Daoy (cell line): ENCODE data around the gene RPS6KB2. TPM values are rescaled to one million over a fixed set of nuclear protein-coding genes. Genes with fewer than 3 reads are reported as not detected.

Experiments
- DNase-seq: peaks from one replicate; pipeline ENCODE4 v3.0.0-alpha.2; 2015; ENCODE audit warnings: low read depth
- total RNA-seq: library from RNA; depleted of rRNA; stranded (reverse); fragments of >200 nt; shearing (Covaris generic); gene quantifications from 2 replicates; pipeline ENCODE4 v1.2.3, GENCODE V29; 2014; rRNA removed

RPS6KB2 gene
- 36.6 and 42.5 TPM in 2 replicates for total RNA-seq

GRCh38 chr11:67428052-67429001 is at the start of gene RPS6KB2:
TSS of gene RPS6KB2 (plus strand) at chr11:67428494. CDS start at chr11:67428546, 52 bp downstream.
- peak; percentile 97 for DNase-seq

DNA sequence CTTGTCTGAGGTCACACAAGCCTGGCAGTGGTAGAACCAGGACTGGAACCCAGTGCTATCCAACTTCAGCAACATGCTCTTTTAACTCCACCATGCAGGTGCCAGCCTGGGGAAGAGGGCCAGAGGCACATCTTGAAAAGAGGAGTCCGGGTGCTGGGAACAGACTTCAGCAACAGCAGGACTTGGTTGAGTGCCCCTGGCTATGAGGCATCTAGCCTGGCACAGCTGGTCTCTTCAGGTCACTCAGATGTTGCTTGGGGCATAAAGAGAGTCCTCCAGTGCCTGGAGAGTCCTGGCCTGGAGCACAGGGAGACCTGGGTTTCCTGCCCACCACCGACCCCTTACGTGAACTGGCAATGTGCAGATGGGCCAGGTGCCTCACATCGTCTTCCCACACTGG is 49.8 kb upstream of the RPS6KB2 start:
- no peak for DNase-seq

GRCh38 chr11:67379061-67380058 is 48.9 kb upstream of the RPS6KB2 start:
- DNase-seq: peak; percentile 74

DNA sequence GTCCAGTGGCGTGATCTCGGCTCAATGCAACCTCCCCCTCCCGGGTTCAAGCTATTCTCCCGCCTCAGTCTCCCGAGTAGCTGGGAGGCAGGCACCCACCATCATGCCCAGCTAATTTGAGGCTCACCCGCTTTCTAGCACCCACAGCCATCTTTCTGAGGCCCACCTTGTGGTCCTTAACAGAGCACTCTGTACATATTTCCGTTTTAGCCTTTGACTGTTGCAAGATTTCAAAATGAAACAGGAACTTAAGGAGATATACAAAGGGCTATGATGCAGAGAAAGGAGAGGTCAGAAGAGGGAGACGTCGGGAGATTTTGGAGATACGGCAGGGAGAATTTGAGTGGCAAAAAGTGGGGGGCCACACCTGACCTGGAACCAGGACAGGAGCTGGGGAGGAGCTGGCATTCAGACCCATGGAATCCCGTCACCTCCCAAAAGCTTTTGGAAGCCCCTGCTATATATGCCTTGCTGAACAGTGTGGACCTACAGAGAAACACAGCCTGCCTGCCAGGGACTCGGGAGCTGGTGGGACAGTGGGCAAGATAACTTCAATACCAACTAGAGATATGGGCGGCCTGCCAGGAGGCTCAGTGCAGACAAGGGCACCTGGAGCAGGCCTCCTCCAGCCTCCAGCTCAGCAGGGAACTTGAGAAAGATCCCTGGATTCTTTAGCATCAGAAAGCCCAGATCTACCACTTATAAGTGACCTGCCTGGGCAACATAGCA is 46.9 kb upstream of the RPS6KB2 start:
- no peak for DNase-seq

- peak; percentile 77 for DNase-seq
These were observed 45.8 kb upstream of the RPS6KB2 start for GRCh38 chr11:67382276-67383136.

- DNase-seq: peak; percentile 76
These were observed 43.4 kb upstream of the RPS6KB2 start for GRCh38 chr11:67384851-67385366.

DNA sequence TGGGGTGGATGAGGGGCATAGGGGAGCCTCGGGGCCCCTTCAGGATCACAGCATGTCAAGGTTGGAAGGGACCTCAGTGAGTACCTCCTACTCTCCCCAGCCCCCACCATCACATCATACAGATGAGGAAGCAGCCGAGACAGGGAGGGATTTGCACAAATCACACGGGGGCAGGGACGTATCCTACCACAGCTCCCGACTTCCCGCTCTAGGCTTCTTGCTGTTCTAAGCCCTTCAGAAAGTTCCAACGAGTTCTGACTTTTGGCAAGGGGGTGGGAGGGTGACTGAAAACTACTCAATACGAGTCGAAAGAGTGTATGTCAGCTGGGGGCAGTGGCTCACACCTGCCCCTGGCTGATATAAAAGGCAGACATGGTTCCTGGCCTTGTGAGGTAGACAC is 41.2 kb upstream of the RPS6KB2 start:
- DNase-seq: no peak

- no peak for DNase-seq
These were observed 40.8 kb upstream of the RPS6KB2 start for GRCh38 chr11:67387518-67387917.

GRCh38 chr11:67389477-67389876 is 38.8 kb upstream of the RPS6KB2 start:
- DNase-seq: peak; percentile 44

GRCh38 chr11:67390947-67391303 is 37.4 kb upstream of the RPS6KB2 start:
- no peak for DNase-seq

GRCh38 chr11:67391304-67392182 is 36.8 kb upstream of the RPS6KB2 start, which contains the start of gene RAD9A:
TSS of gene RAD9A (plus strand) at chr11:67391986. CDS start at chr11:67392045, 59 bp downstream.
- DNase-seq: peak; percentile 96

- DNase-seq: no peak
These were observed 36.0 kb upstream of the RPS6KB2 start for GRCh38 chr11:67392183-67392715.

- no peak for DNase-seq
These were observed 34.9 kb upstream of the RPS6KB2 start for GRCh38 chr11:67393437-67393836.

GRCh38 chr11:67393990-67394389 is 34.3 kb upstream of the RPS6KB2 start:
- DNase-seq: no peak

GRCh38 chr11:67395555-67396258 is 32.6 kb upstream of the RPS6KB2 start:
- no peak for DNase-seq

DNA sequence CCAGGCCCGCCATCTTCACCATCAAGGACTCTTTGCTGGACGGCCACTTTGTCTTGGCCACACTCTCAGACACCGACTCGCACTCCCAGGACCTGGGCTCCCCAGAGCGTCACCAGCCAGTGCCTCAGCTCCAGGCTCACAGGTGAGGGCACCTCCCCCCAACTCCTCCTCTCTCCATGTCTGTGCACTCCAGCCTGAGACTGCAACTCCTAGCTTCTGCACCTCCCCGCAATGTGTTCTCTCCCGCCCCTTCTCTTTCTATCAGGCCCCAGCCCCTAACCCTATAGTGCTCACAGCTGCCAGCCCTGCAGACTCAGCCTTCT is 32.1 kb upstream of the RPS6KB2 start:
- no peak for DNase-seq

DNA sequence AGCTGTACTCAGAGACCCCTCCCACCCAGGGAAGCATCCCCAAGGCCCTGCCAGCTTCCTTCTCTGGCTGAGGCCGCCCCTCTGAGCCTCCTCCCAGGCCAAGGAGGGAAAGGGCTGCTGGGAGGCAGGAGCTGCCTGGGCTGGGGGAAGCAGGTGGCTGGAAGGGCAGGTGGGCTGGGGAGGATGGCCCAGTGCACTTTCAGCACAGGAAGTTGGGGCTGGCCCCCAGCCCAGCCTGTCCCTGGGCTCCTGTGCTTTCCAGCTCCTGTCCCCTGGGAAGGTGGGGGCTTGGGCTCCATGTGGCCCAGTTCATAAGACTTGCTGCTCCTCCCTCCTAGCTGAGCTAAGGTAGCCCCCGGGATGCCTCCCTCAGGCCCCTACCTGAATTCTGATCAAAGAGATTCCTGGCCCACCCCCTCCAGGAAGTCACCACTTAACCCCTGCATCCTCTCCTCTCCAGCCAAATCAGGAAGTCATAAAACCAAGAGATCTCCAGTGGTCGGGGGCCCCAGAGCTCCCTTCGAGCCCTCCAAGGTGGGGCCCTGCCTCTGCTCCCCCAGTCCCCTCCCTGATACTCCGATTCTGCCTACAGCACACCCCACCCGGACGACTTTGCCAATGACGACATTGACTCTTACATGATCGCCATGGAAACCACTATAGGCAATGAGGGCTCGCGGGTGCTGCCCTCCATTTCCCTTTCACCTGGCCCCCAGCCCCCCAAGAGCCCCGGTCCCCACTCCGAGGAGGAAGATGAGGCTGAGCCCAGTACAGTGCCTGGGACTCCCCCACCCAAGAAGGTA is 31.5 kb upstream of the RPS6KB2 start:
- no peak for DNase-seq

GRCh38 chr11:67397536-67397935 is 30.8 kb upstream of the RPS6KB2 start:
- no peak for DNase-seq
